ENCODE measurements around the gene RFXANK. TPM values are rescaled to one million over a fixed set of nuclear protein-coding genes. Genes with fewer than 3 reads are reported as not detected.

Gene RFXANK
- total RNA-seq, 1 experiment from 2014 or later = 78.7 TPM

- Mint-ChIP-seq H3K4me1 (peaks cover 5% of the 10 kb centered on the region; the same call in 1 of the 2 replicates), H3K9me3 (no peaks in the 10 kb centered on the region), H3K27ac (no peak overlapping the region), H3K36me3 (no peaks in the 10 kb centered on the region), H3K27me3 (ENCODE audit: low read depth) (peaks cover 30% of the 10 kb centered on the region), H3K4me3 (no peak overlapping the region)
- ATAC-seq = no peak
- DNase-seq (ENCODE audit: low spot score) = no peak
- TF ChIP-seq, protein P1, sequence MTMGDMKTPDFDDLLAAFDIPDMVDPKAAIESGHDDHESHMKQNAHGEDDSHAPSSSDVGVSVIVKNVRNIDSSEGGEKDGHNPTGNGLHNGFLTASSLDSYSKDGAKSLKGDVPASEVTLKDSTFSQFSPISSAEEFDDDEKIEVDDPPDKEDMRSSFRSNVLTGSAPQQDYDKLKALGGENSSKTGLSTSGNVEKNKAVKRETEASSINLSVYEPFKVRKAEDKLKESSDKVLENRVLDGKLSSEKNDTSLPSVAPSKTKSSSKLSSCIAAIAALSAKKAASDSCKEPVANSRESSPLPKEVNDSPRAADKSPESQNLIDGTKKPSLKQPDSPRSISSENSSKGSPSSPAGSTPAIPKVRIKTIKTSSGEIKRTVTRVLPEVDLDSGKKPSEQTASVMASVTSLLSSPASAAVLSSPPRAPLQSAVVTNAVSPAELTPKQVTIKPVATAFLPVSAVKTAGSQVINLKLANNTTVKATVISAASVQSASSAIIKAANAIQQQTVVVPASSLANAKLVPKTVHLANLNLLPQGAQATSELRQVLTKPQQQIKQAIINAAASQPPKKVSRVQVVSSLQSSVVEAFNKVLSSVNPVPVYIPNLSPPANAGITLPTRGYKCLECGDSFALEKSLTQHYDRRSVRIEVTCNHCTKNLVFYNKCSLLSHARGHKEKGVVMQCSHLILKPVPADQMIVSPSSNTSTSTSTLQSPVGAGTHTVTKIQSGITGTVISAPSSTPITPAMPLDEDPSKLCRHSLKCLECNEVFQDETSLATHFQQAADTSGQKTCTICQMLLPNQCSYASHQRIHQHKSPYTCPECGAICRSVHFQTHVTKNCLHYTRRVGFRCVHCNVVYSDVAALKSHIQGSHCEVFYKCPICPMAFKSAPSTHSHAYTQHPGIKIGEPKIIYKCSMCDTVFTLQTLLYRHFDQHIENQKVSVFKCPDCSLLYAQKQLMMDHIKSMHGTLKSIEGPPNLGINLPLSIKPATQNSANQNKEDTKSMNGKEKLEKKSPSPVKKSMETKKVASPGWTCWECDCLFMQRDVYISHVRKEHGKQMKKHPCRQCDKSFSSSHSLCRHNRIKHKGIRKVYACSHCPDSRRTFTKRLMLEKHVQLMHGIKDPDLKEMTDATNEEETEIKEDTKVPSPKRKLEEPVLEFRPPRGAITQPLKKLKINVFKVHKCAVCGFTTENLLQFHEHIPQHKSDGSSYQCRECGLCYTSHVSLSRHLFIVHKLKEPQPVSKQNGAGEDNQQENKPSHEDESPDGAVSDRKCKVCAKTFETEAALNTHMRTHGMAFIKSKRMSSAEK (CRISPR knock-in tag; IDR thresholded peaks at IDR 0.05; ENCODE audit: borderline replicate concordance) = no peak
- TF ChIP-seq NR3C1 (CRISPR knock-in tag; conservative IDR thresholded peaks at IDR 0.05; ENCODE audit: low read depth) = no peak
- TF ChIP-seq, protein P2, sequence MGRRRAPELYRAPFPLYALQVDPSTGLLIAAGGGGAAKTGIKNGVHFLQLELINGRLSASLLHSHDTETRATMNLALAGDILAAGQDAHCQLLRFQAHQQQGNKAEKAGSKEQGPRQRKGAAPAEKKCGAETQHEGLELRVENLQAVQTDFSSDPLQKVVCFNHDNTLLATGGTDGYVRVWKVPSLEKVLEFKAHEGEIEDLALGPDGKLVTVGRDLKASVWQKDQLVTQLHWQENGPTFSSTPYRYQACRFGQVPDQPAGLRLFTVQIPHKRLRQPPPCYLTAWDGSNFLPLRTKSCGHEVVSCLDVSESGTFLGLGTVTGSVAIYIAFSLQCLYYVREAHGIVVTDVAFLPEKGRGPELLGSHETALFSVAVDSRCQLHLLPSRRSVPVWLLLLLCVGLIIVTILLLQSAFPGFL (CRISPR knock-in tag; IDR thresholded peaks at IDR 0.05; ENCODE audit: borderline replicate concordance) = no peak
- no peak for TF ChIP-seq ETV6 (CRISPR knock-in tag; IDR thresholded peaks at IDR 0.05)
- no peak for TF ChIP-seq GTF2I (CRISPR knock-in tag; conservative IDR thresholded peaks at IDR 0.05)
- TF ChIP-seq, protein P3, sequence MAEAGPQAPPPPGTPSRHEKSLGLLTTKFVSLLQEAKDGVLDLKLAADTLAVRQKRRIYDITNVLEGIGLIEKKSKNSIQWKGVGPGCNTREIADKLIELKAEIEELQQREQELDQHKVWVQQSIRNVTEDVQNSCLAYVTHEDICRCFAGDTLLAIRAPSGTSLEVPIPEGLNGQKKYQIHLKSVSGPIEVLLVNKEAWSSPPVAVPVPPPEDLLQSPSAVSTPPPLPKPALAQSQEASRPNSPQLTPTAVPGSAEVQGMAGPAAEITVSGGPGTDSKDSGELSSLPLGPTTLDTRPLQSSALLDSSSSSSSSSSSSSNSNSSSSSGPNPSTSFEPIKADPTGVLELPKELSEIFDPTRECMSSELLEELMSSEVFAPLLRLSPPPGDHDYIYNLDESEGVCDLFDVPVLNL (CRISPR knock-in tag; IDR thresholded peaks at IDR 0.05; ENCODE audit: borderline replicate concordance, low read depth) = no peak
- TF ChIP-seq CDX4 (CRISPR knock-in tag; IDR thresholded peaks at IDR 0.05; ENCODE audit: borderline replicate concordance) = no peak
- TF ChIP-seq, protein P4, sequence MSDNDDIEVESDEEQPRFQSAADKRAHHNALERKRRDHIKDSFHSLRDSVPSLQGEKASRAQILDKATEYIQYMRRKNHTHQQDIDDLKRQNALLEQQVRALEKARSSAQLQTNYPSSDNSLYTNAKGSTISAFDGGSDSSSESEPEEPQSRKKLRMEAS (CRISPR knock-in tag; IDR thresholded peaks at IDR 0.05) = no peak
- TF ChIP-seq CREB1 (CRISPR knock-in tag; IDR thresholded peaks at IDR 0.05) = no peak
- TF ChIP-seq MYBL2 (CRISPR knock-in tag; IDR thresholded peaks at IDR 0.05) = no peak
- TF ChIP-seq ZNF263 (CRISPR knock-in tag; IDR thresholded peaks at IDR 0.05; ENCODE audit: low read depth) = no peak
- ChIA-PET CTCF (no interaction called here), POLR2A (interaction anchor here (1.3 kb wide), 1 partner anchor 17 kb away, joined by 4 read pairs; the partner anchor contains the start of gene MEF2B)
Observed at GRCh38 chr19:19152668-19153384, 39.2 kb upstream of the RFXANK start.

DNA sequence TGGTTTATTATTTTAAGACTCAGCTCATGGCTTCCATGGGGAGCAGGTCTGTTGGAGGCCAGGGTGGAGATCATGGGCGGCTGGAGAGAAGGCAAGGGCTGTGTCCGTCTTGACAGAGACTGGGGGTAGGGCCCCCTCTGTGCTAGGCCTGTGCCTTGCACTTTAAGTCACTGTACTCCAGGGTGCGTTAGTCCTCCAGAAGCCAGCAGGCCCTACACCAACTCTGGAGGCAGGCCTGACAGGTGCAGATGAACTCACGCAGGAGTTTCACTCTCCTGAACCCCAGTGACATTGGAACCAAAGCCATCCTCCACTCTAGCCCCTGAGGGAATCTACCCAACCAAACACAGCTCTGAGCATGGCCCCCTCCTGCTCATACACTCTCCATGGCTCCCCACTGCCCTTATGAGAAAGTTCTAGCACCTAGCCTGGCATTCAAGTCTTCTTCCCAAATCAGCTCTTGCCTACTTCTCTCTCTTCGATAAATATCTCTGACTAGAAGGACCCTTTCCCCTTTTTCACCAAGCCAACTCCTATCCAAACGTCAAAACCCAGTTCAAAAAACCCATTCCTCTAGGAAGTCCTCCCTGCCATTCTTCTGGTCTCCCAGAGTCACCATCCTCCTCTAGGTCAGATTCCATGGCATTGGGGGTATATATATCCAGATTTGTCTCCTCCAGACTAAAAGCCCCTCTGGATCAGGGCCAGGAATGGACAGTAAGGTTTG, 37.1 kb upstream of the RFXANK start:
- ChIA-PET POLR2A (interaction anchor here (1.9 kb wide), 1 partner anchor 15 kb away, joined by 8 read pairs; the partner anchor contains the start of gene MEF2B), CTCF (interaction anchor here (2.7 kb wide), 1 partner anchor 9 kb away, joined by 22 read pairs; no protein-coding TSS in a partner anchor)
- ATAC-seq = peak; percentile 50
- DNase-seq (ENCODE audit: low spot score) = no peak
- H3K27me3 Mint-ChIP-seq (ENCODE audit: low read depth) = peaks cover 32% of the 10 kb centered on the region
- H3K4me1 Mint-ChIP-seq = peaks cover 5% of the 10 kb centered on the region; the same call in 1 of the 2 replicates
- H3K27ac Mint-ChIP-seq = no peak overlapping the region; the same call in 1 of the 2 replicates
- TF ChIP-seq, protein P3 (CRISPR knock-in tag; IDR thresholded peaks at IDR 0.05; ENCODE audit: borderline replicate concordance, low read depth) = no peak
- TF ChIP-seq ZNF317 (CRISPR knock-in tag; IDR thresholded peaks at IDR 0.05; ENCODE audit: borderline replicate concordance, low read depth) = 0 out of 2 replicates have a peak, but pooled peaks have one; percentile 36
- H3K9me3 Mint-ChIP-seq = no peaks in the 10 kb centered on the region
- no peak overlapping the region for H3K4me3 Mint-ChIP-seq
- no peaks in the 10 kb centered on the region for H3K36me3 Mint-ChIP-seq
